Chondrocyte (in vitro differentiated cells): Measurements from ENCODE around the gene IGIP. TPM values are rescaled to one million over a fixed set of nuclear protein-coding genes. Genes with fewer than 3 reads are reported as not detected.

ENCODE experiments used
- DNase-seq: peaks from one replicate; pipeline ENCODE4 v3.0.0; 2021; ENCODE audit warnings: mixed read lengths, low spot score
- H3K27ac Mint-ChIP-seq: one replicate; pipeline ENCODE4 v1.8.0; 2021; ENCODE audit warnings: mild to moderate bottlenecking, moderate library complexity, mixed read lengths; ENCODE audit not compliant: unreplicated experiment
- H3K27me3 Mint-ChIP-seq: 2 replicates; pipeline ENCODE4 v1.8.0; 2021; ENCODE audit warnings: low read depth, mixed read lengths
- H3K36me3 Mint-ChIP-seq: 2 replicates; pipeline ENCODE4 v1.8.0; 2021; ENCODE audit warnings: low read depth, mixed read lengths
- H3K4me1 Mint-ChIP-seq: 2 replicates; pipeline ENCODE4 v1.8.0; 2021; ENCODE audit warnings: low read depth, mild to moderate bottlenecking, mixed read lengths
- H3K4me3 Mint-ChIP-seq: one replicate; pipeline ENCODE4 v1.8.0; 2021; ENCODE audit warnings: mild to moderate bottlenecking, moderate library complexity, mixed read lengths; ENCODE audit not compliant: unreplicated experiment
- H3K9me3 Mint-ChIP-seq: 2 replicates; pipeline ENCODE4 v1.8.0; 2021; ENCODE audit warnings: low read depth, mixed read lengths
- long read RNA-seq: library from polyadenylated mRNA; stranded (forward); transcript quantifications from one replicate; pipeline ENCODE4 v2.0.0, GENCODE V29; 2021
- total RNA-seq: library from RNA; stranded (reverse); gene quantifications from 3 replicates; pipeline ENCODE4 v1.2.1, GENCODE V29; 2021
- TF ChIP-seq, protein P1 (sequence below): fragments of 200-600 bp; sonication (generic); IDR thresholded peaks from 2 replicates; pipeline ENCODE4 v1.5.0; 2021; ENCODE audit warnings: antibody characterized with exemption, mild to moderate bottlenecking, moderate library complexity

Gene IGIP
- total RNA-seq: 5.9 to 7.5 TPM (median 6.9 TPM) in 3 replicates
- long read RNA-seq: 0 reads

- TF ChIP-seq, protein P1, sequence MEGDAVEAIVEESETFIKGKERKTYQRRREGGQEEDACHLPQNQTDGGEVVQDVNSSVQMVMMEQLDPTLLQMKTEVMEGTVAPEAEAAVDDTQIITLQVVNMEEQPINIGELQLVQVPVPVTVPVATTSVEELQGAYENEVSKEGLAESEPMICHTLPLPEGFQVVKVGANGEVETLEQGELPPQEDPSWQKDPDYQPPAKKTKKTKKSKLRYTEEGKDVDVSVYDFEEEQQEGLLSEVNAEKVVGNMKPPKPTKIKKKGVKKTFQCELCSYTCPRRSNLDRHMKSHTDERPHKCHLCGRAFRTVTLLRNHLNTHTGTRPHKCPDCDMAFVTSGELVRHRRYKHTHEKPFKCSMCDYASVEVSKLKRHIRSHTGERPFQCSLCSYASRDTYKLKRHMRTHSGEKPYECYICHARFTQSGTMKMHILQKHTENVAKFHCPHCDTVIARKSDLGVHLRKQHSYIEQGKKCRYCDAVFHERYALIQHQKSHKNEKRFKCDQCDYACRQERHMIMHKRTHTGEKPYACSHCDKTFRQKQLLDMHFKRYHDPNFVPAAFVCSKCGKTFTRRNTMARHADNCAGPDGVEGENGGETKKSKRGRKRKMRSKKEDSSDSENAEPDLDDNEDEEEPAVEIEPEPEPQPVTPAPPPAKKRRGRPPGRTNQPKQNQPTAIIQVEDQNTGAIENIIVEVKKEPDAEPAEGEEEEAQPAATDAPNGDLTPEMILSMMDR: no peak
- Mint-ChIP-seq H3K4me1 (peaks cover 7% of the 10 kb centered on the region), H3K36me3 (no peaks in the 10 kb centered on the region), H3K27ac (no peak within 1 kb of the TSS), H3K27me3 (no peaks in the 10 kb centered on the region), H3K4me3 (no peak within 1 kb of the TSS), H3K9me3 (no peaks in the 10 kb centered on the region)
- no peak for DNase-seq
Measured at GRCh38 chr5:140125637-140126036, at the start of gene IGIP. Gene IGIP (plus strand): TSS chr5:140125937. CDS start chr5:140128477, 2,540 bp downstream.

GRCh38 chr5:140076142-140076541, 49.6 kb upstream of the IGIP start:
- H3K36me3 Mint-ChIP-seq: no peaks in the 10 kb centered on the region
- H3K9me3 Mint-ChIP-seq: no peaks in the 10 kb centered on the region
- TF ChIP-seq, protein P1: no peak
- no peak for DNase-seq
- peaks cover 48% of the 10 kb centered on the region for H3K27me3 Mint-ChIP-seq
- H3K4me3 Mint-ChIP-seq: no peak overlapping the region
- H3K4me1 Mint-ChIP-seq: peaks cover 3% of the 10 kb centered on the region
- H3K27ac Mint-ChIP-seq: no peak overlapping the region

- Mint-ChIP-seq H3K27me3 (peaks cover 47% of the 10 kb centered on the region), H3K4me1 (peaks cover 3% of the 10 kb centered on the region), H3K9me3 (no peaks in the 10 kb centered on the region), H3K4me3 (no peak overlapping the region), H3K27ac (no peak overlapping the region), H3K36me3 (no peaks in the 10 kb centered on the region)
- no peak for DNase-seq
- TF ChIP-seq, protein P1: no peak
Measured at GRCh38 chr5:140076788-140077187, 48.9 kb upstream of the IGIP start.

GRCh38 chr5:140083120-140083519, 42.6 kb upstream of the IGIP start:
- Mint-ChIP-seq H3K27me3 (peaks cover 64% of the 10 kb centered on the region), H3K9me3 (no peaks in the 10 kb centered on the region), H3K36me3 (no peaks in the 10 kb centered on the region), H3K27ac (no peak overlapping the region), H3K4me3 (no peak overlapping the region), H3K4me1 (no peaks in the 10 kb centered on the region)
- TF ChIP-seq, protein P1: no peak
- DNase-seq: no peak

DNA sequence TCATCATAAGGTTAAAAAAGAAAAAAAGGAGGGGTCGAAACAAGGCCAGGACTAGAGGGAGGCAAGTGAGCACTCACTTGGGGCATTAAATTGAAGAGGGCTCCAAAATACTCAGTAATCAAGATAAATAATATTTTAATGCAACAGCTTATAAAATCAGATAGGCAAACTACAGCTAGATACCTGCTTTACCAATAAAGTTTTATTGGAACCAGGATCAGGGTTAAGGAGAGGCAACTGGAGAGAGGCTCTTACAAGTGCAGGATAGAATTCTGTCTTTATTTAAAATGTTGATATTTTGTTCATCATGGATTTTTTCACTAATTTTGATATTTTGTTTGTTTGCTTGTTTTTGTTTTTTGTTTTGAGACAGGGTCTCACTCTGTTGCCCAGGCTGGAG, 42.1 kb upstream of the IGIP start:
- H3K9me3 Mint-ChIP-seq: no peaks in the 10 kb centered on the region
- TF ChIP-seq, protein P1: no peak
- H3K27me3 Mint-ChIP-seq: peaks cover 64% of the 10 kb centered on the region
- no peaks in the 10 kb centered on the region for H3K4me1 Mint-ChIP-seq
- no peaks in the 10 kb centered on the region for H3K36me3 Mint-ChIP-seq
- DNase-seq: no peak
- no peak overlapping the region for H3K27ac Mint-ChIP-seq
- no peak overlapping the region for H3K4me3 Mint-ChIP-seq
